Upper lobe of left lung (tissue), 4 donors: Measurements from ENCODE around the gene CDKAL1.

Experiments
- CTCF ChIP-seq, 6 experiments: fragments of 450-650 bp in 4 of 6; fragments of 200-600 bp in 2 of 6; sonication (generic) in 2 of 6; IDR thresholded peaks; one replicate each; pipeline ENCODE4 v1.5.1; 2016 to 2019; ENCODE audit warnings: antibody characterized with exemption in 6 of 6
- EP300 ChIP-seq, 4 donors: sonication (generic); formaldehyde crosslinking; IDR thresholded peaks; one replicate each; pipeline ENCODE4 v1.5.1; 2017; ENCODE audit warnings: antibody characterized with exemption in 4 of 4, control low read depth in 2 of 4
- POLR2A ChIP-seq, 4 donors: fragments of 450-650 bp; IDR thresholded peaks; one replicate each; pipeline ENCODE4 v1.5.1; 2016 to 2017; ENCODE audit warnings: antibody characterized with exemption in 4 of 4, mild to moderate bottlenecking in 2 of 4
- POLR2AphosphoS5 ChIP-seq, 2 donors: sonication (generic); formaldehyde crosslinking; IDR thresholded peaks; one replicate each; pipeline ENCODE4 v1.5.1; 2017; ENCODE audit warnings: antibody characterized with exemption in 2 of 2

GRCh38 chr6:20747991-20748390, 213.7 kb downstream of the CDKAL1 start:
- TF ChIP-seq POLR2AphosphoS5 (IDR thresholded peaks at IDR 0.05) (no peak), CTCF (IDR thresholded peaks at IDR 0.05) (no peak), POLR2A (IDR thresholded peaks at IDR 0.05) (no peak), EP300 (IDR thresholded peaks at IDR 0.05) (no peak)
